ENCODE data around the gene TRAPPC5.

DNA sequence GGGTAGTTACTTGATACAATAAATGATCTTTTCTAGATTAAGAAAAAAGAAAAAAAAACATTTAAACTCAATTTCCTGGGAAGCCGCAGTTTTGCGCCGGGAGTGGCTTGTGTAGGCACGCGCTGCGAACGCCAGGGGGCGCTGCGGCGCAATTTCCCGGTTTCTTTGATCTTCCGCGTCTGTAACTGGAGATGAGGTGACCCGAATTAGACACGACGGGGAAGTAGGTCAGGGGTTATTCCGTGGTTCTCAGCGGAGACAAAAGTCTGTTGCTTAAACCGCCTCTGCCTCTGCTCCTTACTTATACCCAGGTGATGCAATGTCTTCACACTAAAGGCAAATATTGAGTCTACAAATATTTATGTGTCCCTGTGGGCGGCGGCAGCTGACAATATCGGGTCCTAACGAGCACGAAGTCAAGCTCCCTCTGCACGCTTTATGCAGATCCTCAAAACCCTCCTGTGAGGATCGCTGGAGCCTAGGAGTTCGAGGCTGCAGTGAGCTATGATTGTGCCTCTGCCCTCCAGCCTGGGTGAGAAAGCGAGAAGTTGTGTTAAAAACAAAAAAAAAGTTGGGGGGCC, 28.5 kb upstream of the TRAPPC5 start:
- no peak for TF ChIP-seq ZNF565 (CRISPR knock-in tag; conservative IDR thresholded peaks at IDR 0.05; ENCODE audit: low read depth)
- no peak for TF ChIP-seq ZFP3 (CRISPR knock-in tag; IDR thresholded peaks at IDR 0.05)
- no peak for TF ChIP-seq PPARA (CRISPR knock-in tag; IDR thresholded peaks at IDR 0.05; ENCODE audit: borderline replicate concordance)
- no peak for TF ChIP-seq RARB (CRISPR knock-in tag; IDR thresholded peaks at IDR 0.05)
